Mucosa of stomach (tissue), 1 donor: ENCODE results near the gene MEGF6.
"Not testable (repeated sequence)": the region's sequence is repeated elsewhere in the genome, so short reads cannot be mapped to it uniquely, and the experiment has no call there.

ENCODE experiments used
- H3K27me3 ChIP-seq: one replicate; pipeline ENCODE4 v1.7.0; 2013; ENCODE audit warnings: mild to moderate bottlenecking, low read length; ENCODE audit not compliant: control insufficient read depth, insufficient read depth
- H3K36me3 ChIP-seq: one replicate; pipeline ENCODE4 v1.7.0; 2013; ENCODE audit warnings: low read length; ENCODE audit not compliant: control insufficient read depth, insufficient read depth
- H3K4me1 ChIP-seq: one replicate; pipeline ENCODE4 v1.7.0; 2013; ENCODE audit warnings: mild to moderate bottlenecking, low read length; ENCODE audit not compliant: control insufficient read depth, insufficient read depth
- H3K4me3 ChIP-seq: one replicate; pipeline ENCODE4 v1.7.0; 2013; ENCODE audit warnings: low read length
- H3K9ac ChIP-seq: one replicate; pipeline ENCODE4 v1.7.0; 2013; ENCODE audit warnings: mild to moderate bottlenecking, low read length, moderate library complexity
- H3K9me3 ChIP-seq: one replicate; pipeline ENCODE4 v1.7.0; 2013; ENCODE audit warnings: mild to moderate bottlenecking, low read length, moderate library complexity; ENCODE audit not compliant: control insufficient read depth
- donor health status: Pancreatic carcinoma.

The MEGF6 gene

DNA sequence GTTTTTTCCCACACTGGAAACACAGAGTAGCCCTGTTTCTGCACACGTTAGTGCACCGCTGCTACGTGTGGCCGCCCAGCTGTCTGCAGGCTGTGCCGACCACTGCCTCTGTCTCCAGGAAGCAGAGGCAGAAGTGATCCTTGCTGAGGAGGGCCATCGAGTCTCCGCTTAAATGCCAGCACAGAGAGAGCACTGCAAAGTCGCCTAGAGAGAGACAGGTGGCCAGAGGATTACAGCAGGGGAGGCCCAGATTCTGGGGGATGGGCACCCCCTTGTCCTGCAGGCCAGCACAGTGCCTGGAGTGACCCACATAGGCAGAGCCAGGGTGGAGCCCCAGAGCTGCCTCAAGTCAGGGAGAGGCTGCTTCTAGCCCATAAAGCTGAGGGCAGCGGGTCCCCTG, 19.6 kb upstream of the MEGF6 start:
- Histone ChIP-seq H3K9ac (no peak overlapping the region), H3K9me3 (no peaks in the 10 kb centered on the region), H3K4me3 (no peak overlapping the region), H3K4me1 (peaks cover 2% of the 10 kb centered on the region), H3K36me3 (peaks cover 8% of the 10 kb centered on the region), H3K27me3 (no peaks in the 10 kb centered on the region)

DNA sequence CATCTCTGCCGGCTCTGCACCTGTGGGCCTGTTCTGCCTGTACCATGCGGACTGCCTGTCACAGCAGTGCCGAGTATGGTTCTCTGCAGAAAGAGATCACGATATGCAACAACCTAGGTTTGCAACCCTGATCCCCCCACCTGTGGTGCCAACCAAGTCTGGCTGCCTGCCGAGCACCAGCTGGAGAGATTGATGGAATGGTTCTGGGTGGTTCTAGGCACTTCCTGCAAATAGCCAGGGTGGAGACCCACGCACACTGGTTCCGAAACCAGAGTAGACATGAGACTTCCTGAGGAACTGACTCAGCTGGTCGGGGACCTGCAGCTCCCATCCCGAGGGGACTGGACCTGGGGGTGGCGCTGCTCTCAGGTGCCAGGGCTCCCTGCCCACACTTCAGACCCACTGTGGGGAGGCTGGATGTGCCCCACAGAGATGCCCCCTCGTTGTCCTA, 18.9 kb upstream of the MEGF6 start:
- no peaks in the 10 kb centered on the region for H3K27me3 ChIP-seq
- H3K4me3 ChIP-seq = no peak overlapping the region
- H3K4me1 ChIP-seq = peaks cover 7% of the 10 kb centered on the region
- H3K9me3 ChIP-seq = no peaks in the 10 kb centered on the region
- H3K9ac ChIP-seq = no peak overlapping the region
- peaks cover 8% of the 10 kb centered on the region for H3K36me3 ChIP-seq

DNA sequence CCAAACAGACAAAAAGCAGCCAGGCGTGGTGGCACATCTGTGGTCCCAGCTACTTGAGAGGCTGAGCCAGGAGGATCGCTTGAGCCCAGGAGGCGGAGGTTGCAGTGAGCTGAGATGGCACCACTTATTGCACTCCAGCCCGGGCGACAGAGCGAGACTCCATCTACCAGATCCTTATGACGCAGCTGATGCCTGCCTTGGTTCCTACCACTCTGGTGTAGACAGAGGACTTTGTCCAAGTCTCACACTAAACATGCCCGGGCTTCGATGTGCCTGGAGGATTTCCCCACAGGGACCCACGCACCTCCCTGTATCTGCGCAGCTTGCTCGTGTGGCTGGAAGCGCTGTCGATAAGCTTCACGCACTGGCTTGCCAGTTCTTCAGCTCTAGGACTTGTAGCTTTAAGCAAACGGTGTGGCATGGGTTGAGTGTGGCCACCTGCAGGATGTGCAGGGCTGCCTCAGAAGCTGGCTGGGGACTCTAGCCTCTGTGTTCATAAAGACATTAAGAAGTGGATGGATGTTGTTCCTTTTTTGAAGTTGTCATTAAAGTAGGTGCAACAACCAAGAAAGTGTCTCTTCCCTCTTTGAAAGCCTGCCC, 18.4 kb upstream of the MEGF6 start:
- peaks cover 7% of the 10 kb centered on the region for H3K4me1 ChIP-seq
- no peak overlapping the region for H3K4me3 ChIP-seq
- no peak overlapping the region for H3K9ac ChIP-seq
- peaks cover 8% of the 10 kb centered on the region for H3K36me3 ChIP-seq
- no peaks in the 10 kb centered on the region for H3K9me3 ChIP-seq
- no peaks in the 10 kb centered on the region for H3K27me3 ChIP-seq

DNA sequence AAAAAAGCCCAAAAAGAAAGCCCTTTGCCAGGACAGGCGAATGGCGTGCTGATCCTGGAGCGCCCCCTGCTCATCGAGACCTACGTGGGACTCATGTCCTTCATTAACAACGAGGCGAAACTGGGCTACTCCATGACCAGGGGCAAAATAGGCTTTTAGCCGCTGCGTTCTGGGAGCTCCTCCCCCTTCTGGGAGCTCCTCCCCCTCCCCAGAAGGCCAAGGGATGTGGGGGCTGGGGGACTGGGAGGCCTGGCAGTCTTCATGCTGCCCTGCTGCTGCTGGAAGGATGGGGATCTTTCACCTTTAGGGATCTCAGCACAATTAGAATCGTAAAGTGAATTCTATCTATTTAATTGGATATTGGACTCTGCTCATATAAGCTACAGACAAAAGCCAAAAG, 17.1 kb upstream of the MEGF6 start:
- Histone ChIP-seq H3K9ac (no peak overlapping the region), H3K36me3 (peaks cover 8% of the 10 kb centered on the region), H3K9me3 (no peaks in the 10 kb centered on the region), H3K4me3 (no peak overlapping the region), H3K27me3 (no peaks in the 10 kb centered on the region), H3K4me1 (peaks cover 14% of the 10 kb centered on the region)

DNA sequence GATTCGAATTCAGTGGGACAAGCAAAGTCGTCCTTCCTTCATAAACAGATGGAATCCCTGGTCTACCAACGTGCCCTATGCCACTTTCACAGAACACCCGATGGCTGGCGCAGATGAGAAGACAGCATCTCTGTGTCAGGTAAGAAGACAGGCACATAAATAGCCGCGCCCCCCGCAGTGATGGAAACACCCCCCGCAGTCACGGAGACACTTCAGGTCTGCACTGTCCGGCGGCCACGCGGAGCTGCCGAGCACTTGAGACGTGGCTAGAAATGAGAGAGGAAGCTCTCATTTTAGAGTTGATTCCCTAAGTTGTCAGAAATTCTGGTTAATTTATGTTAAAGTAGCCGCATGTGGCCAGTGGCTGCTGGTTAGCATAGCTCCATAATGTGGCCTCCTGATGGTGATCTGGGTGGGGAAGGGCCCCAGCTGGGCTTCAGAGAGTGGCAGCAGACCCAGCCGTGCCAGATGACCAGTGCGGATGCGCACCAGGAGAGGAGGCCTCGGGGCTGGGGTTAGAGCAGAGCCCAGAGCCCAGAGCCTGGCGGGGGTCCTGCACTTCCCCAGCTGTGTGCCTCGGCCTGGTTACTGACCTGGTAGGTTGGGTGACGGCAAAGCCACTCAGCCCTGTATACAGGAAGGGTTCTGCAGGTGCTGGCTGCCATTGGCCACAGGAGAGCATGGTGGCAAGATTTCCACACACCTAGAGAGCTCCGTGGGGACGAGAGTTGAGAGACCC, 16.4 kb upstream of the MEGF6 start:
- Histone ChIP-seq H3K9me3 (no peaks in the 10 kb centered on the region), H3K4me1 (peaks cover 19% of the 10 kb centered on the region), H3K36me3 (peaks cover 8% of the 10 kb centered on the region), H3K27me3 (no peaks in the 10 kb centered on the region), H3K4me3 (no peak overlapping the region), H3K9ac (no peak overlapping the region)

DNA sequence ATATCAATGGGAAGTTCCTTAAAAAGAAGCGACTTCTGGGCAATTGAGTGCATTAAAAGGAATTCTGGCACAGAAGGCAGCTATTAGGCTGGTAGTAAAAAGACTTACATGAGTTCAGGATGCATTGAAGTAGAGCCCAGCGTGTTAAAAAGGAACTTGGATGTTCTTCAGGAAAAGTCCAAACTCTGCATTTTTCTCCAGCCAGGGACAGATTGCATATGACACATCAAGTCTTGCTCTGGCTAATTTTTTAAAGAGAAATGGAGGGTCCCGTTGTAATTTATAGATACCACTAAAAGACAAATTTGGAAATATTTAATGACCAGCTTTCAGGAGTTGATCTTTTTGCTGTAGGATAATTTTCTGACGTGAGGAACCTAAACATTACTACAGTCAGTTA, 14.7 kb upstream of the MEGF6 start:
- Histone ChIP-seq H3K9ac (peak overlapping the region; percentile 70), H3K4me3 (no peak overlapping the region), H3K4me1 (peaks cover 19% of the 10 kb centered on the region), H3K27me3 (no peaks in the 10 kb centered on the region), H3K9me3 (no peaks in the 10 kb centered on the region), H3K36me3 (peaks cover 8% of the 10 kb centered on the region)

DNA sequence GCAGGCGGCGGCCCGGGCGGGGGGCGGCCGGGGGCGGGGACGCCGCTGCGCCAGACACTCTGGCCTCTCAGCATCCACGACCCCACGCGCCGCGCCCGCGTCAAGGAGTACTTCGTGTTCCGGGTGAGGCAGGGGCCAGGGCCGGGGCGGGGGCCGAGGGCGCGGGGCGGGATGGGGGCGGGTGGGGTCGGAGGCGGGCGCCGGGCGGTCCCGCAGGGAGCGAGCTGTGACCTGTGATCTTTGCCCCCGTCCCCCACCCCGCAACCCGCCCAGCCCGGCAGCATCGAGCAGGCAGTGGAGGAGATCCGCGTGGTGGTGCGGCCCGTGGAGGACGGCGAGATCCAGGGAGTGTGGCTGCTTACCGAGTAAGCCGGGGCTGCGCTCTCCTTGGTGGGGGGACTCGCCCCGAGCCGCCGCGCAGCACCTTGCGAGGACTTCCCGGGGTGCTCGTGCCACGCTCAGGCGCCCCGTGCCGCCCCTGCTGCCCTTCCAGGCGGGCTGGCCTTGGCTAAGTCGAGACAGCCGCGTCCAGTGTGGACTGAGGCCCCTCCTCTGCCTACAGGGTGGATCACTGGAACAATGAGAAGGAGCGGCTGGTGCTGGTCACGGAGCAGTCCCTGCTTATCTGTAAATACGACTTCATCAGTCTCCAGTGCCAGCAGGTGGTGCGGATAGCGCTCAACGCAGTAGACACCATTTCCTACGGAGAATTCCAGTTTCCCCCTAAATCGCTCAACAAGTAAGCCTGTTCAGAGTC, 14.0 kb upstream of the MEGF6 start:
- Histone ChIP-seq H3K9ac (peak overlapping the region; percentile 70), H3K4me1 (peaks cover 19% of the 10 kb centered on the region), H3K36me3 (peaks cover 8% of the 10 kb centered on the region), H3K27me3 (no peaks in the 10 kb centered on the region), H3K9me3 (no peaks in the 10 kb centered on the region), H3K4me3 (no peak overlapping the region)

DNA sequence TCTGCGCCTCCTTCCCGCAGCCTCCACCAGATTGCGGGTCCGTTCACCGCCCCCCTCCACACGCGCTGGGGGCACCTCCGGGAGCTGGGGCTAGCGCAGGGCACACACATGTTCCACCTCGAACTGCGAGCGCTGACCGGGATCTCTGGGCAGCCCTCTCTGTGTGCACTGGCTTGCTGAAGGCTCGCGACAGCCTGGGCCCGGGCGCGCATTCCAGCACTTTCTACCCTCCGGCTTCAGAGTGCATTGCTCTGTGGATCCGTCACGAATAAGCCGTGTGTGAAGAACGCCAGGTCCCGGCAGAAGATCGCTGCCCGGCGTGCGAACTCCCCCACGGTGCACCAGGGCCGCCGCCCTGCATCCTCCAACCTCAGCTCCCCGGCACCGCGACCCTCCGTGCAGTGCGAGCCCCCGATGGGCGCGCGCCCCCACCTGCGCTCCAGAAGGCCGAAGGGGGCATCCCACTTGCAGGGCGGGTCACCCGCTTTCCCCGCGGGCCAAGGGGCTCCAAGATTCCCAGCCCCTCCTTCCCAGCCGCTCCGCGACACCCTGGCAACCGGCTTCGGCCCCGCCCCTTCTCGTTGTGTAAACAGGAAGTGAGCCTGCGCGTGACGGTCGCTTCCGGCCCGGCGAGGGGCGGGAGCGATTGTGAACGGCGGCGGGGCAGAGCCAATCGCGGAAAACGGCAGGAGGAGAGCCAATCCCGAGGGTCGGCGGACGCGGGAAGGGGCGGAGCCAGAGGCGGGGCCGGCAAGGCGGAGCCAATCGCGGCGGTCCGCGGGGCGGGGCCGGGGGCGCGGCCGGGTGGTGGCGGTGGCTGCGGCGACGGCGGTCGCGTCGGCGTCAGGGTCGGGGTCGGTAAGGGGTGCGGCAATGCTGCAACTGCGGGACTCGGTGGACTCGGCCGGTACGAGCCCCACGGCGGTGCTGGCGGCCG, 13.2 kb upstream of the MEGF6 start, which contains the start of gene TPRG1L:
Gene TPRG1L, plus strand, starts transcription at position 816 of the 937 bp plus-strand sequence. Its CDS starts 58 bp downstream, at position 874.
- H3K4me1 ChIP-seq = peaks cover 19% of the 10 kb centered on the region
- H3K9ac ChIP-seq = peak within 1 kb of the TSS; percentile 70
- H3K36me3 ChIP-seq = peaks cover 8% of the 10 kb centered on the region

DNA sequence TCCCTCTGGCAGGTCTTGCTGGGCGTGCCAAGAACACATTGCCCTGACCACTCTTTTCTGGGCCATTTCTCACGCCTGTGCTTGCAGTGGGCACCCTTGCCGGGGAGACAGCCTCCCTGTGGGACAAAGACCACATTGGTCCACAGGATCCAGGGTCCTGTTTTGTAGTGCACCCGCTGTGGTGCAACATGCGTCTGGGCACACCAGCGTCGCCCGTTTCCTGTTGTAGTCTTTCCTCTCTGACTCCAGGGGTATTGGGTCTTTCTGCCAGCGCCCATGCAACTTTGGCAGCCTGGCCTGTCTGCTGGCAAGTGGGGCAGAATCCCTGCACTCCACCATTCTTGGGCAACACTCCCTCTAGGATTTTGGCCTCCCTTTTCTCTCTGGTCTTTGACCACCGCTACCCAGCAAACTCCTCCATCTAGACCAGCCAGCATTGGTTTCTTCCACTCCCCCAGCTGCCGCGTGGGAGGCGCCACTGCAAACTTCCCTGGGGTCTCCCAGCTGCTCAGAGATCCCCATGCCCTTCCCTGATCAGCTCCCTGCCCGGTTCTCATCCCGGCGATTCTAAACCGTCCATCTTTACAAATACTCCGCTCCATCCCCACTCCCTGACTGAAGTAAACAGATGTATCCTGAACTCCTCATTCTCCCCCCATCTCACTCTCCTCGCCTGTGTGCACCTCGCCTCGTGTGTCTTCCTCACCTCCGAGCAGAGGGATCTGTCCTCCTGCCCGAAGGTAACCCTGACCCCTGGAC, 12.3 kb upstream of the MEGF6 start:
- H3K4me1 ChIP-seq = peaks cover 25% of the 10 kb centered on the region
- H3K9me3 ChIP-seq = no peaks in the 10 kb centered on the region
- H3K9ac ChIP-seq = peak overlapping the region; percentile 68
- no peaks in the 10 kb centered on the region for H3K27me3 ChIP-seq
- peaks cover 8% of the 10 kb centered on the region for H3K36me3 ChIP-seq
- peak overlapping the region; percentile 93 for H3K4me3 ChIP-seq

More for the DNA sequence above, 13.2 kb upstream of the MEGF6 start, which contains the start of gene TPRG1L:
- Histone ChIP-seq H3K27me3 (no peaks in the 10 kb centered on the region), H3K9me3 (no peaks in the 10 kb centered on the region), H3K4me3 (peak within 1 kb of the TSS; percentile 93)

DNA sequence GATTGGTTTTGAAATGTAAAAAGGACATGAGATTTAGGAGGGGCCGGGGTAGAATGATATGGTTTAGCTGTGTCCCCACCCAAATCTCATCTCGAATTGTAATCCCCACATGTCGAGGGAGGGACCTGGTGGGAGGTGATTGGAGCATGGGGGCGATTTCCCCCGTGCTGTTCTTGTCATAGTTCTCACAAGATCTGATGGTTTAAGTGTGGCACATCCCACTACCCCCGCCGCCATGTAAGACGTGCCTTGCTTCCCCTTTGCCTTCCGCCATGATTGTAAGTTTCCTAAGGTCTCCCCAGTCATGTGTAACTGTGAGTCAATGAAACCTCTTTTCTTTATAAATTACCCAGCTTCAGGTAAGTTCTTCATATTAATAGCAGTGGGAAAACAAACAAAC, 10.8 kb upstream of the MEGF6 start:
- not testable (repeated sequence) for H3K9me3 ChIP-seq, H3K36me3 ChIP-seq, H3K9ac ChIP-seq, H3K27me3 ChIP-seq, H3K4me3 ChIP-seq
- H3K4me1 ChIP-seq = peaks cover 28% of the 10 kb centered on the region

DNA sequence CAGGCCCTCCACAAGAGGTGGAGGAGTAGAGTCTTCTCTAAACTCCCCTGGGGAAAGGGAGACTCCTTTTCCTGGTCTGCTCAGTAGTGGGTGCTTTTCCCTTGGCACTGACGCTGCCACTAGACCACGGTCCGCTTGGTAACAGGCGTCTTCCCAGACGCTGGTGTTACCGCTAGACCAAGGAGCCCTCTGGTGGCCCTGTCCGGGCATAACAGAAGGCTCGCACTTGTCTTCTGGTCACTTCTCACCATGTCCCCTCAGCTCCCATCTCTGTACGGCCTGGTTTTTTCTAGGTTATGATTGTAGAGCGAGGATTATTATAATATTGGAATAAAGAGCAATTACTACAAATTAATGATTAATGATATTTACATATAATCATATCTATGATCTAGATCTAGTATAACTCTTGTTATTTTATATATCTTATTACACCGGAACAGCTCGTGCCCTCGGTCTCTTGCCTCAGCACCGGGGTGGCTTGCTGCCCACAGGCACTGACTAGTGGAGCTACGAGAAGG, 9.9 kb upstream of the MEGF6 start:
- H3K4me3 ChIP-seq, H3K9me3 ChIP-seq, H3K9ac ChIP-seq, H3K36me3 ChIP-seq, H3K27me3 ChIP-seq: not testable (repeated sequence)
- peaks cover 28% of the 10 kb centered on the region for H3K4me1 ChIP-seq
